Stimulated activated CD4-positive, alpha-beta T cell treated with anti-CD3 and anti-CD28 coated beads, Interleukin-1b, Interleukin-23, amount 100 ng/mL, for 1 hour (primary cell): ENCODE measurements around the gene EEFSEC.

Source experiments
- DNase-seq, 2 donors: peaks; one replicate each; pipeline ENCODE4 v3.0.0-alpha.2; 2020; ENCODE audit warnings: low read depth in 2 of 2

Gene EEFSEC

GRCh38 chr3:128367761-128368160, 214.5 kb downstream of the EEFSEC start:
- DNase-seq, result no peak

- no peak for DNase-seq
Measured at GRCh38 chr3:128368626-128369025, 215.3 kb downstream of the EEFSEC start.

- no peak for DNase-seq
Measured at GRCh38 chr3:128369121-128369703, 215.9 kb downstream of the EEFSEC start.

DNA sequence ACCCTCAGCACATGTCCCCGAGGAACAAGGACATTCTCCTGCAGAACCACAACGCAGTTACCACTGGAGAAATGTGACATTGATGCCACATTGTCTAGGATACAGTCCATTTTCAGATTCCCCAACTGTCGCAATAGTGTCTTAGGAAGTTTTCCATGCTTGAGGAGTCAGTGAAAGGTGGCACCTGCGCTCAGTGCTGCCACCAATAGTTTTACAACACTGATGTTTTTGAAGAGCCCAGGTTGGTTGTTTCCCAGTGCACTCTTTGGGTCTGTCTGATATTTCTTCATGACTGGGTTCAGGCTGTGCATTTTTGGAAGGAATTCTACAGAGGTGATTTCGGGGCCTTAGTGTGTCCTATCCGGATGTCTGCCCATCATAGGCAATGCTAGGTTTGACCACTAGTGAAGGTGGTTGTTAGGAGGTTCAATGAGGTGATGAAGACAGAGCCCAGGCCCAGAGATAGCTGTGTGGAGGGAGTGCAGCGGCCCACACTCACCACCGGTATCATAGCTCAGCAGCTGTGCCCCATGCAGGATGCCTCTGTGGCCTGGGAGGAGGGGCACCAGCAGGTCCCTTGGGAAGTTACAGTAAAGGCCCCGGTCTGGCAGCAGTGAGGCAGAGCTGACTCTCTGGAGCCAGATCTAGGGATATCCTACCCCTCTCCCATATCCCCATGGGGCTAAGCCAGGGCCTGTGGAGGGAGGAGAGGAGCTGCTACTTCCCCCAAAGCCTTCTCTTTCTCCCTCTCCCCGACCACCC, 216.8 kb downstream of the EEFSEC start:
- no peak for DNase-seq

DNA sequence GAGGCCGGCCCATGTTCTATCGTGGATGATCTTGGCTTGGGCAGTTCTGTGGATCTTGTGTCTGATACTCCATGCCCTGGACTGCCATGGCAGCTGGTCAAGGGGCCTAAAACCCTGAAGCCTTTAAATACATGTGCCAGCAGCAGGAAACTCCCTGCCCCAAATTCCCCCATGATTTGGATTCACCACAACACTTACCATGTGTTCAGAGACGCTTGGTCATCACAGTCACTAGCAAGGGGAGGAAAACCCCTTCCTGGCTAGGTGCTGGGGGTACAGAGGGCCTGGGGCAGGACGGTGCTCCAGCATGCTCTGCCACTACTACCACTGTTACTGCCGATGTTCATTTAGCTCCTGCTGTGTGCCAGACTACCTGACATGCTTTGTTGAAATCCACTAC, 219.0 kb downstream of the EEFSEC start:
- no peak for DNase-seq

- no peak for DNase-seq
Measured at GRCh38 chr3:128372707-128373533, 219.6 kb downstream of the EEFSEC start.

DNA sequence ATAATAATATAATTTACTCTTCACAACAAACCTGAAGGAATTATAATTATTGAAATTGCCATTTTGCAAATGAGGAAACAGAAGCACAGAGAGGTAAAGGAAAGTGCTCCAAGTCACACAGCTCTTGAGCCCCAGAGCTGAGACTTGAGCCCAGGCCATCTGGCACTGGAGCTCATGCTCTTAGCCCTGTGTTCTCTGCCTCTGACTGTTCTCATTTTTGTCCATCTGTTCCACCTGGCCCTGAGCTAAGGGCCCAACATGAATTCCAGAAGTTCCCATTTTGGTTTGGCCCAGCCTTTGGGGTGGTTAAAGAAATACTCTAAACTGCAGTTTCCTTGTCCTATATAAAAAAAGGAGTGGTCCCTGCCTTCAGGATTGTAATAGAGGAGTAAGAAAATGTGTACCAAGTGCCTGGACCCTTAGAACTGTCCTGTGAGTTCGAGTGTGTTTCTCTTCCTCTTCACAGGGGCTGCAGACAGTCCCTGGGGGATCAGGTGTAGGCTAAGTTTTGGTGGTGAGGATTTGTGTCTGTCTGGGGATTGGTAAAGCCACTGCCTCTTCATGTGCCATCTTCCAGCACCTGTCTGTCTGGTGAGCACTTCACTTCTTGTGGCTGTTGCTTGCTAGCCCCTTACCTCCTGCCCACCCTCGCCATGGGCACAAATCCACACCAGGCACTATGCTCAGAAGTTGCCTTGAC, 221.6 kb downstream of the EEFSEC start:
- no peak for DNase-seq

DNA sequence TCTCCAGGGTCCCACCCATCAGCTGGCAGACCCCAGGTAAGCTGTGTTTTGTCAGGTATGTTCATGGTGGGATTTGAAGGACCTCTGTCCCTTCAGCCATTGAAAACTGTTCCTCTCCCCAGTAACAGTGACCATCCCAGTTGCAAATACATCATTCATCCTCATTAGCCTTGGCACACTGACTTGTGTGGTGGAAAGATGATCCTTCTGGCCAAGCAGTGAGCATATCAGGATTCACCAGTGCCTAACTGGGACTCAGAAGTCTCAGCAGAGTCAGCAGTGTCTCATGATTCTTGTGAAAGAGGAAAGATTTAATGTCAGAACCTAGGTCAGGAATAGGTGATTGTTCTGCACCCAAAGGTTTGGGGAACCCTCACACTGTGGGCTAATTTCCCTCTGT, 223.2 kb downstream of the EEFSEC start:
- DNase-seq, result no peak

DNA sequence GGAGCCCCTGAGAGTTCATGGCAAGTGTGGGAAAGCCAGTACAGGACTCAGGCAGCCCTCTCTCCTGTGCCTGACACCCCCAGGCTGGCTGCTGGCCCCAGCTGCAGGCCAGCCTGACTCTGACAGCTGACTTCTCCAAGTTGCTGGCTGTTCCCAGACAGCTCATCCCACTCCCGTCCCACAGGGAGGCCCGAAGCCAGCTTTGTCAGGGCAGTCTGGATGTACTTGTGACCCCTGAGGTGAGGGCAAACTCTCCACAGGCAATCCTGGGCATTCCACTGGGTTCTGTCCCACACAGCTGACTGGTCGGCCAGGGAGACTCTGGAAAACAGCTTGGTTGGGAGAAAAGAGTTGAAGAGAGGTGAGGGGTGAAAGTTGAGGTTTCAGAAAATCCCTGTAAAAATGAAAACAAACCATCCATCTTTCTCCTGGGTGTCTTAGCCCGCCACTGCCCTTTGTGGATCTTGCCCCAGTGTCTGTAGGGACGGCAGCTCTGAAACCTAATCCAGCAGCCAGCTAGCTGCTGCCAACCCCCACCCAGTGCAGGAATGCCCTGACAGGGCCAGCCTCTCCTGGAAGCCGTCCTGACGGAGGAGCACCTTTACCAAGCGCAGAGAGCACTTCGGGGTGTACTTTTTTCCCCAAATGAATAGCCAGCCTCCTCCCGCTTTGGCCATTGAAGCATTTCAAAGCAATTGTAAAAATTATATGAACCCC, 225.5 kb downstream of the EEFSEC start:
- no peak for DNase-seq

DNA sequence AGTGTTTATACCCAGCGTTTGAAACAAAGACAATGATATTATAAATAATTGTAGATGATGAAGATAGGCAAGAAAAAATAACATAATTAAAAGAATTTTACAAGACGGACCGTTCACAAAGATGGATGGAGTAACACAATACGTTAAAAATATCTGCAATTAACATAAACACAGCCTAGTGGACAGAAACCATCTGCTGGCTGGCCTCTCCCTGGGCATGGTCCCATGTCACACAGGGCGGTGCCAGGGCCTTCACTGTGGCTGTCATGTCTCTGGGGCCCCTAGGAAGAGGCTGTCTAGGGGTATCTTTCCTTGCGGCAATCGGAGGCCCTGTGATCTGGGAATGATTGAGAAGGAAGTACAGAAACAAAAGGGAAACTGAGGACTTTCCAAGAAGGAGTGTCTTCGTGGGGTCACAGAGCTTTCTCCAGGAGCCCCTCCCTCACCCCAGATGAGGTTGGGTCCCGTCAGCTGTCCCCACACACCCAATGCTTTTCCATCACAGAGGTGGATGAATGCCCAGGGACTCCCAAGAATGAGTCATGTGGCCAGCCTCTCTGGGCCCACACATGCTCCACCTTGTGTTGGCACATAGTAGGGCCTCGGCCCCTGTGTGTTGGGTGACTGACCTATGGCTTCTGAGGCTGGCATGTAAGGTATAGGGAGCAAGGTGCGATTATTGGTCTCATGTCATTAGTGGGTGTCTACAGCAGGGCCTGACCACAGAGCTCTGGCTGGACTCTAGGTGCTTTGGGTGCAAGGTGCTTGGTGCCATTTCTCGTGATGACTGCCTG, 226.3 kb downstream of the EEFSEC start:
- DNase-seq, result no peak

- no peak for DNase-seq
Measured at GRCh38 chr3:128380295-128380694, 227.0 kb downstream of the EEFSEC start.

DNA sequence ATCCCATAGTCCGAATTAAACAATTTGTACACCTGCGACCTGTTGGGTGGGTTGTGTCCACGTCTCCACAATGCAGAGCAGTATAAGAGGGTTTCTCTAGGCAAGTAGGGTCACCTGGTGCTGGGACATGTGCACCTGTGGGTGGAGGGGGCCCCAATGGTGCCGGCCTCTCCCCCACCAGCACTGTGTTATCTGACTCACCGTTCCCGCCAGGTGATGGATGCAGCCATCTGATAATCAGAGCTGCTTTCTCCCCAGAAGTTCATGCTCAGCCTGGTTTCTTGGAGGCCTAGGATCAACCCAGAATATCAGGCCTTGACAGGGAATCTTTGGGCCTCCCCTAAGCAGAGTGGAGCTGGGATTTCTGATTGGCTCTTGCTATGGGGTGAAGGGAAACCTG, 227.4 kb downstream of the EEFSEC start:
- DNase-seq, result no peak

GRCh38 chr3:128381609-128382008, 228.3 kb downstream of the EEFSEC start:
- DNase-seq, result no peak

DNA sequence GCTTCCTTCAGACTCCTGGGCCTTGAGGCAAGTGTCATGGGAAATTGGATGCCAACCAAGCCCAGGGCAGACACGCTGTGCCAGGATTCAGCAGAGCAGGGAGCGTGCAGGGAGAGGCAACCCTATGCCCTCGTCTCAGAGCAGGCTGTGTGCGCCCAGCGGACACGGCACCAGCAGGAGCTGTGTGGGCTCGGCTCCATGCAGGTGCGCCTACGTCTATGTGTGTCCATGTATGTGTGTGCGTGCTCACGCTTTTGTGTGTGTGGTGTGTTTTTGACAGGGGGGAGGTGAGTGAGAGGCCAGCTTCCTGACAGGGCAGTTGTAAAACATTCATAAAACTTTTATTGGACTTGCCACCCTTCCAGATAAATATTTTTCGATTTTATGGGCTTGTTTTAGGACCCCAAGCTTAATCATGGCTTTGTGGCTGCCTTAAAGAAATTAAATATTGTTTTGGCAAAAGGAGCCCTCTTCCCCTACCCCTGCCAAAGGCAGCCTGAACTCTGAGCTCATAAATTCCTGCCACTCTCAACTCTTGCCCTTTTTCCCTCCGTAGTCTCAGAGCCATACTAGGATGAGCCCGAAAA, 229.0 kb downstream of the EEFSEC start:
- DNase-seq, result no peak

DNA sequence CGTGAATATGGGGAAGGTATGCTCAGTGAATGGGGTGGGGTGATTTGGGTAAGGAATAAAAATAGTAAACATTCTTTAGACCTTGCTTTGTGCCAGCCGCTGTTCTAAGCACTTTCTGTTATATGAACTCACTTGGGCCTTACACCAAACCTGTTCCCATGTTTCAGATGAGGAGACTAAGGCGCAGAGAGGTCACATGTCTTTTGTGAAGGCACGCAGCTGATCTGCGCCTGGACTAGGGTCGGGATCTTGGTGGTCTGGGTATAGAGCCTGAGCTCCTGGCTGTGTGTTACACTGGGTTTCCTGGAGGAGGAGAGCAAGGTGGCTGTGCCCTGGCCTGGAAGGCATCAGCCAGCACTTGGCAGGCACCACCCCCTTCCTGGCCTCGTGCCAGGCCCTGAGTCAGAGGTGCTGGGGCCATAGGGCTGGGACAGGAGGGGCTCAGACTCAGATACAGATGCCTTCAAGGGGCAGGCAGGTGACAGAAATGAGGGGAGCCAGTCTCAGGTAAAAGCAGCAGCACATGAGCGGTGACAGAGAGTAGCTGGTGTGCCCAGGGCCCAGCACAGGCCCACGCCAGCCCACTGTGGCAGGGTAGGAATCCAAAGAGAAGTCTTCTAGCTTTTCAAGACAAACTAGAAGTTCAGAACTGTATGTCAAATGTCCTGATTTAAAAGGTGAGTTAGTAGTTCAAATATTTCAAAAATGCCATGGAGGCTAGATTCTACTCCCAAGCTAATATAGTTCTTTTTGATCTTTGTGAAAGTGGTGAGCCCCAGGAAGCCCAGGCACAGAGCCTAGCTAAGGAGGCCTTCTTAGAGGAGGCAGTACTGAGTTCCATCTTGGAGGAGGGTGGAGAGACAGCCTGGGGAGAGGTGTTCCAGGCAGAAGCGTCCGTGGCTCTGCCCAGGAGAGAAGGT, 230.3 kb downstream of the EEFSEC start:
- DNase-seq, result peak in 1 of 2 donors; percentile 27

DNA sequence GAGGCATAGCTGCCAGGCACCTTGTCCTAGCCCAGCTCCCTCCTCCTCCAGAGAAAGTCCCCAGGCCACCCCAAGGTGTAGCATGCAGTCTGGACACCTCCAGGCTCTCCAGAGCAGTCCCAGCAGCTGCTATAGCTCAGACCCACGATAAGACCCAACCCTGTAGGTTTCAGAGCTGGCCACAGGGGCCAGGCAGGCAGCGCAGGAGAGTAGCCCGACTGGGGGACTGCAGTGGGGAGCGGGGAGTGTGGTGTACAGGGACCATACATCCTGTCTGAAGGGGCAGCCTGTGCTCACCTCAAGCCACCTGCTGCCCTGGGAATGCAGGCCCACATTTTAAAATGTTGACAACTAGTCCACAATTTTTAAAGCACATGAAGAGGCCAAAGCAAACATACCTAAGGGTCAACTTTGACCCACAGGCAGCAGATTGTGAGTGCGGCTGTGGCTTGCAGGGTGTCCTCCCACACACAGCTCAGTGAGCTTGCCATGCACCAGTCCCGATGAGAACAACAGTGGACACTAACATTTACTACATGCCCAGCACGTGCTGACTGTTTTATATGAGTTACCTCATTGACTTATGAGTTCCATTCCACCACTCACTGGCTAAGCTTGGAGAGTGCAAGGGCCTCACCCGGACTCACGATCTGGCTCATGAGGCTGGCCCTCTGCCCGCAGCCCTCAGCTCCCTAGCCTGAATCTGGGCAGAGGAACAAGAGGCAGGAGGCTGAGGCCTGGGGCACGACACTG, 232.0 kb downstream of the EEFSEC start:
- no peak for DNase-seq

- no peak for DNase-seq
Measured at GRCh38 chr3:128388932-128389331, 235.7 kb downstream of the EEFSEC start.

GRCh38 chr3:128390867-128391266, 237.6 kb downstream of the EEFSEC start:
- DNase-seq, result no peak
